Measurements from ENCODE around the gene ASS1.

The ASS1 gene

DNA sequence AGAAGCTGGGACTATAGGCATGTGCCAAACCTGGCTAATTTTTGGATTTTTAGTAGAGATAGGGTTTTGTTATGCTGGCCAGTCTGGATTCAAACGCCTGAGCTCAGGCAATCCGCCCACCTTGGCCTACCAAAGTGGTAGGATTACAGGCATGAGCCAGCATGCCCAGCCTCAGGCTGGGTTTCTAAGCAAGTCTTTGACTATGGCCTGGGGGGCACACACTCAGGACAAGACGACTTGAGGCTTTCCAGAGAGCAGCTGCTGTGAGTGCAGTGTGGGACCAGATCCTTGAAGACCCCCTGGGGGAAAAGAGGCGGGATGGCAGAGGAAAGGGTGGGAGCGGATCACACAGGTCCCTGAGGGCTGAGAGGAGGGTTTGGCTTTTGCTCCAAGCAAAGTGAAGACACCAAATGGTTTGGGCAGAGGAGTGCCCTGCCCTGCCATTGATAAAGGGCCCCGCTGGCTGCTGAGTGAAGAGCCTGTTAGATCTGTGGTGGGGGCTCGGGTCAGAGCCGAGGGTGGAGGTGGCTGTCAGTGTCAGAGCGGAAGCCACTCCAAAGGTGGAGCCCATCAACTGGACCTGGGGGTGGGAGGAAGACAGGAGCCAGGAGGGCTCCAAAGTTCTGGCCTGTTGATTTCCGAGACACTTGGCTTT is 87.8 kb downstream of the ASS1 start:
- no peak for DNase-seq (ENCODE audit: low spot score)

DNA sequence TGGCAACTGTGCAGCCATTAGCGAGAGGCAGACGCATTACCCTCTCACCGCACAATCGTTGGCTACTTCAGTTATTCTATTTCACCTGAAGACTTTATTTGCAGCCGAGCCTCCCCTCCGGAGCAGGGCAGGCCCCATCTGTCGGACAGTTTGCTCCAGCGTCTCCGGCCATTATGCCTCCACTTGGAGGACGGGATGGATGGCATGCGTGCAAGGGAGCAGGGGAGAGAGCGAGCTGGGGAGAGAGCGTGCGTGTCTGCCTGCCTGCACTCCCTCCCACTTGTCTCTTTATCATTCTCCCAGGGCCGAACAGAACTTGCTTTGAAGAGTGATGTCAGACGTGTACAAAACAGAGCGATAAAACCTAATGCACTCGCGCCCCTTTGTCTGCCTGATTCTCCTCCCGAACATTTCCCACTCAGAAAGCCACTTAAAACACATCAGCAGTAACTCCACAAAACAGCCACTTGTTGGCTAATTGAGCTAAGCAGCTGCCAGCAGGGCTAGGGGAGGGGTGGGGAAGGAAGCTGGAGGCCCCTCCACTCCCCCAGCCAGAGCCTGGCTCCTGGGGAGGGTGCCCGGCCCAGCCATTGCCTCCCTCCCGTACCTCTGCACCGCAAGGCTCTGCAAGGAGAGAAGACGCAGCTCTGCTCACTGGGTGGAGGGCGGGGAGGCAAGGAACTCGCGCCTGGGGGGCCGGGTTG is 91.2 kb downstream of the ASS1 start:
- DNase-seq (ENCODE audit: low spot score), result peak; percentile 22

DNA sequence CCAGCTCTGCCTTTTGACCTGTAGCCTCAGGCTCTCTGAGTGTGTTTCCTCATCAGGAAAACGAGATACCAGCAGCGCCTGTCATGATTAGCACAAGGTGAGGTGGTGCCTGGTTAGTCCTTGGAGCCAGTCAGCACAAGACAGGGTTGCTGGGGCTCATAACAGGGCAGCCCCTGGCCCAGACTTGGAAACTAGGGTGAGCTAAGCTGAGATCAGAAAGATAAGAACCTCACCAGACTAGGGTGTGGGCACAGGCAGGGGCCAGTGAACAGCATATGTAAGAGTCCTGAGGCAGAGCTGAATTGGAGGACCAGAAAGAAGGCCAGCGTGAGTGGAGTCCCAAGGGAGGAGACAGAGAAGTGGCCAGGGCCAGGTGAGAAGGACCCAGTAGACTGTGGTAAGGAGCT is 91.9 kb downstream of the ASS1 start:
- no peak for DNase-seq (ENCODE audit: low spot score)

DNA sequence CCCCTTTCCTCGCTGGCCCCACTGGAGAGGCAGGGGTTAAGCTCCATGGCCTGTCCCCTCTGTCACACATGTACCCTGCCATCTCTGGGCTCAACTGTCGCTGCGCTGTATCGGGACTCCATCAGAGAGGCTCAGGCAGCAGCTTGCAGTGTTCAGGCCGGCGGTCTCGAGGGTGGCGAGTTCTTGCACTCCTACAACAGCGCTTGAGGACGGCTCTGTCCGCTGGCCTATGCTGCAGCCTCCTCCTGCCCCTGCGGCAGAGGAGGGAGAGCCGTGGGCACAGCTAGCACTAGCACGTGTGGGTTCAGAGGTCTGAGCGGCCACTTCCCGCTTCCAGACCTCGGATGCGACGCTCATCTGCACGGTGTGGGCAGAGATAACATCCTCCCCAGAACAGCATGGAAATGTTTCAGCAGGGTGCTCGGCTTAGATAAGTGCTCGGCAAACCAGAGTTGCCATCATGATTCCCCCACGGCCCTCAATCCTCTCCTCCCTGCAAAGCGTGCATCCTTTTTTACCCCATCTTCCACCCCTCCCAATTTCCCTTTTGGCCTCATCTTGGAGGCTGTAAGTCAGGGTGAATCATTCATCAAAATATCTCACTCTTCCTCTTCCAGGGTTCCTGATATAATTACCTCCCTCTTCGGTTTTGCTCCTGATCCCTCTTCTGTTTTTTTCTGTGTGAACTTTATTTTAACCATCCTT is 92.7 kb downstream of the ASS1 start:
- no peak for DNase-seq (ENCODE audit: low spot score)

- no peak for DNase-seq (ENCODE audit: low spot score)
Observed at GRCh38 chr9:130539420-130540223, 94.9 kb downstream of the ASS1 start.

DNA sequence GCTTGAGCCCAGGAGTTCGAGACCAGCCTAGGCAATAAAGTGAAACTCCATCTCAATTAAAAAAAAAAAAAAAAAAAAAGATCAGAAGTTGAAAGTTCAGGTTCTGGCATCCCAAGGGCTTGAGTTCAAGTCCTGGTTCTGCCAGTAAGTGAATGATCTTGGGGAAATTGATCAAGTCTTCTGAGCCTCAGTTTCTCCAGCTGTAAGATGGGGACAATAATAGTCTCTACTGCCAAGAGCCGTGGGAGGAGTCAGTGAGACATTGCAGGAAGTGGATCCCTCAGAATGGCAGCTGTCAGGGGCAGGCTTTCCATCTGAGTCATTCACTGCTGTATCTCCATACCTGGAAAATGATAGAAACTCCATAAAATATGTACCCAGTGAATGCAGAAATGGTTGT is 96.8 kb downstream of the ASS1 start:
- no peak for DNase-seq (ENCODE audit: low spot score)

GRCh38 chr9:130542038-130542437 is 97.3 kb downstream of the ASS1 start:
- DNase-seq (ENCODE audit: low spot score), result no peak

GRCh38 chr9:130542457-130543228 is 97.9 kb downstream of the ASS1 start:
- DNase-seq (ENCODE audit: low spot score), result no peak

DNA sequence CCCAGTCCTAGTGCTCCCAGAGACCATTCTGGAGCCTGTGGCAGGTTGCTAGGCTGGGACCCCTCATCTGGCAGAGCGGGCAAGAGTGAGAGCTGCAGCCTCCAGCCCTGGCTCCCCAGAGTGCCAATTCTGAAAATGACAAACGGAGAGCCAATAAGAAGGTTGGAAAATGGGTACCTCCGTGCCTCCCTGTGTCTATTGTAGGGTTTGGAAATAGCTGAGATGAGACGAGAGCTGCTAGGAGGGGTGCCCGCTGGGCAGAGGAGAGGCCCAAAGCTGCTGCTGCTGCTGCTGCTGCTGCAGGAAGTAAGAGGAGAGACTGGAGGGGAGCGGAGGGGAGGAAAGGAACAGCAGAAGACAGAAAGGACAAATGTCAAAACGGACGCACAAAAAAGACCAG is 98.6 kb downstream of the ASS1 start:
- DNase-seq (ENCODE audit: low spot score), result no peak

DNA sequence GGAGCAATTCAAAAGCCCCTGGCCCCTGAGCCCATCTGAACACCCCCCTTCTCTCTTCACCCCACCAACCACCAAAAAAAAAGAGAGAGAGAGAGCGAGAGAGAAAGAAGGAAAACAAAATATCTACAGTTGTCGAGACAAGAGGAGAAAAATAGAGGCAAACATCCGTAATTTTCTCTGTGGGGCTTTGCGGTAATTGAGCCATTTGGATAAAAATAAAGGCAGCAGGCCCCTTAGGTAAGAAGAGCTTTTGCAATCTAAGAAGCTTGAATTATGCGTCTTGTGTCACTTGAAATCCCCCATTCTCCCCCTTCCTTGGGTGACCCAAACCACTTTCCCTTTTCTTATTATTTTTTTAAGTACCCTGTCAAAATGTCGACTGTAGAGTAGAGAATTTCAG is 99.1 kb downstream of the ASS1 start:
- no peak for DNase-seq (ENCODE audit: low spot score)

DNA sequence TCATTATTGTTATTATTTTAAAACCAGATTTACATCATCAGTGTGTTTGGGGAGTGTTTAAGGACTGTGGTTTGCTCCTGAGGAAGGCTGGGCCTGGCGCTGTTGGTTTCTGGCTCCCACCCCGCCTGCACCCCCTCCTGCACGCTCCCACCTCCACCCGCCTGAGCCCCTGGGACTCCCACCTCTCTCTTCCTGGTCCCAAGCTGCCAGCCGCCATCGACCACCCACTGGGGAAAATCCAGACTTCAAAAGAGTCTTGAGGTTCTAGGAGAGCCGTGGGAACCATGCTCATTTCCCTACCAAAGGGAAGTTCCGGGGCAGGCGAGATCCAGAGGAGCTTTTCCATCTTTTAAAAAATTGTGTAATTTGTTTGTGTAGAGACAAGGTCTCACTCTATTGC is 99.6 kb downstream of the ASS1 start:
- no peak for DNase-seq (ENCODE audit: low spot score)

GRCh38 chr9:130548103-130548502 is 103.3 kb downstream of the ASS1 start:
- DNase-seq (ENCODE audit: low spot score), result no peak

- peak; percentile 29 for DNase-seq (ENCODE audit: low spot score)
Observed at GRCh38 chr9:130549093-130549735, 104.5 kb downstream of the ASS1 start.
